ENCODE measurements around the gene SKIL. TPM values are rescaled to one million over a fixed set of nuclear protein-coding genes. Genes with fewer than 3 reads are reported as not detected.
A peak's percentile ranks its signal among the peaks of the same experiment; 100 is the strongest.

The SKIL gene
- total and polyA plus RNA-seq, 5 donors, result 9.6 to 59.5 (median 36.4) TPM

DNA sequence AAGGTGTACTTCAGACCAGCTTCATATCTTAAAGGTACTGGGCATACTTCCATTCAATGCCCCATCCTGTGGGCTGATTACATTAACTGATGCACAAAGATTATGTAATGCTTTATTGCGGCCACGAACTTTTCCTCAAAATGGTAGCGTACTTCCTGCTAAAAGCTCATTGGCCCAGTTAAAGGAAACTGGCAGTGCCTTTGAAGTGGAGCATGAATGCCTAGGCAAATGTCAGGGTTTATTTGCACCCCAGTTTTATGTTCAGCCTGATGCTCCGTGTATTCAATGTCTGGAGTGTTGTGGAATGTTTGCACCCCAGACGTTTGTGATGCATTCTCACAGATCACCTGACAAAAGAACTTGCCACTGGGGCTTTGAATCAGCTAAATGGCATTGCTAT lies 3.4 kb downstream of the SKIL start:
- DNase-seq (no peak), ATAC-seq (no peak)
- Histone ChIP-seq H3K9me3 (ENCODE audit: control insufficient read depth, low read length) (no peaks in the 10 kb centered on the region), H3K27ac (ENCODE audit: low read length) (no peak overlapping the region), H3K4me3 (ENCODE audit: low read length) (peak overlapping the region; percentile 36), H3K4me1 (ENCODE audit: control insufficient read depth, insufficient read depth, low read length) (peaks cover 8% of the 10 kb centered on the region), H3K27me3 (ENCODE audit: control insufficient read depth, insufficient read depth) (no peaks in the 10 kb centered on the region)
- 54% methylated on average over 5 of the region's 5 CpGs for WGBS
- intact Hi-C loops (cut with DNase I), result no loop called here

GRCh38 chr3:170361711-170362110 lies 4.2 kb downstream of the SKIL start:
- Histone ChIP-seq H3K9me3 (ENCODE audit: control insufficient read depth, low read length) (no peaks in the 10 kb centered on the region), H3K4me1 (ENCODE audit: control insufficient read depth, insufficient read depth, low read length) (peaks cover 8% of the 10 kb centered on the region), H3K27me3 (ENCODE audit: control insufficient read depth, insufficient read depth) (no peaks in the 10 kb centered on the region), H3K27ac (ENCODE audit: low read length) (no peak overlapping the region), H3K4me3 (ENCODE audit: low read length) (peak overlapping the region; percentile 36)
- WGBS, result 66% methylated on average over 6 of the region's 6 CpGs
- DNase-seq (no peak), ATAC-seq (no peak)
- intact Hi-C loops (cut with DNase I), result no loop called here

- intact Hi-C loops (cut with DNase I), result no loop called here
- H3K4me1 ChIP-seq (ENCODE audit: control insufficient read depth, insufficient read depth, low read length), result peaks cover 8% of the 10 kb centered on the region
- H3K4me3 ChIP-seq (ENCODE audit: low read length), result no peak overlapping the region
- no peaks in the 10 kb centered on the region for H3K27me3 ChIP-seq (ENCODE audit: control insufficient read depth, insufficient read depth)
- DNase-seq, result no peak
- H3K9me3 ChIP-seq (ENCODE audit: control insufficient read depth, low read length), result no peaks in the 10 kb centered on the region
- 87% methylated on average over 11 of the region's 11 CpGs for WGBS
- ATAC-seq, result no peak
- no peak overlapping the region for H3K27ac ChIP-seq (ENCODE audit: low read length)
Observed at GRCh38 chr3:170363471-170363994, 6.0 kb downstream of the SKIL start.

DNA sequence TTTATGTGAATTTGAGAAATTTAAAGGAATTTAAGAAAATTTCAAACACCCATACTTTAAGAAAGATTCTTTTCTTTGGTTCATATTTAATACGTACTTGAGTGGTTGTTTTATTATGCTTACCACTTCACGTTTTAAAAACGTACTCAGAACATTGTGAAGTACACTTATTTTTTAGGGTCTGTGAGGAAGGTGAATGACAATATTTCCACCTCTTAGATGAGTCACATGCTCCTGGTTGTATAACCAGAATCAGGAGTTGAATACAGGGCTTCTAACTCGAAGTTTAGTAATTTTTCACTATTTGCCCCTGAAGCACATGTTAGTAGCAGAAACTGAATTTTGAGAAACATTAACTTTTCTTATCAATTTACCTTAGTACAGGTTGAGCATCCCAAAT lies 7.5 kb downstream of the SKIL start:
- H3K27ac ChIP-seq (ENCODE audit: low read length), result no peak overlapping the region
- WGBS, result 80% methylated on average over 4 of the region's 4 CpGs
- no peak overlapping the region for H3K4me3 ChIP-seq (ENCODE audit: low read length)
- H3K4me1 ChIP-seq (ENCODE audit: control insufficient read depth, insufficient read depth, low read length), result peaks cover 8% of the 10 kb centered on the region
- DNase-seq (no peak), ATAC-seq (no peak)
- intact Hi-C loops (cut with DNase I), result no loop called here
- no peaks in the 10 kb centered on the region for H3K27me3 ChIP-seq (ENCODE audit: control insufficient read depth, insufficient read depth)
- no peaks in the 10 kb centered on the region for H3K9me3 ChIP-seq (ENCODE audit: control insufficient read depth, low read length)

DNA sequence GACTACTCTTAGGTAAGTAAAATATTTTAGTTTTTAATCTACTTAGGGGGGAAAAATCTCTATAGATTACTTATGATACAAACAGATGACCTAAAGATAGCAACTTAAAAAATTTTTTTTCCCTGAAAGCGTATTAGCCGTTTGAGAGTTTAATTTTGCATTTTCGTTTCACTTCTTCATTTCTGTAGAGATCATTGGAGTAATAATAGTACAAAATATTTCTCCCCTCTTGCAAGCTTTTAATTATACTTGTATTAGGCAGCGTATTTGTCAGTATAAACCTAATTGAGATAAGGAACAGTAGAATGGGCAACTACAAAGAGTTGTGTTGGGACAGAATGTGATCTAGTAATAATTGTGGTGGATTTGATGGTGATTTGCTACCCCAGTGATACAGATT lies 10.3 kb downstream of the SKIL start:
- WGBS, result 71% methylated on average over 4 of the region's 4 CpGs
- DNase-seq, result no peak
- no peak overlapping the region for H3K4me3 ChIP-seq (ENCODE audit: low read length)
- no peaks in the 10 kb centered on the region for H3K9me3 ChIP-seq (ENCODE audit: control insufficient read depth, low read length)
- no peak for ATAC-seq
- intact Hi-C loops (cut with DNase I), result no loop called here
- H3K27me3 ChIP-seq (ENCODE audit: control insufficient read depth, insufficient read depth), result no peaks in the 10 kb centered on the region
- no peak overlapping the region for H3K27ac ChIP-seq (ENCODE audit: low read length)
- peaks cover 3% of the 10 kb centered on the region for H3K4me1 ChIP-seq (ENCODE audit: control insufficient read depth, insufficient read depth, low read length)

DNA sequence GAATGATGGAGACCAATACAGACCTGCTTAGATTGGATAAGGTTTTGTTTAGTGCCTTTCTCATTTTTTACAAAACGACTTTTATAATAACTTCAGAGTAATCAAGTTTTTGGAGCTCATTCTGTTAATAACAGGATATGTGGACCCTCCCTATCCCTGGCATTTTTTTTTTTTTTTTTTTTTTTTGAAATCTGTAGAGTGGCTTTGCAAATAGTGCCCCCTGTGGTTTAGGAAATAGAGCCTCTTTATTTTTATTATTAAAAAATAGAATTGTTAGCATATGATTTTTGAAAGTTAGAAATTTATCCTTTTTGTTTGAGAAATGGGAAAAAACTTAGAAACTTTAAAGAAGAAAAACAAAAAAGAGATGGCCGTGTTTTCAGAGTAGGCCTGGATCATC lies 11.4 kb downstream of the SKIL start:
- WGBS, result 75% methylated on average over 2 of the region's 2 CpGs
- ATAC-seq (no peak), DNase-seq (no peak)
- intact Hi-C loops (cut with DNase I), result no loop called here
- Histone ChIP-seq H3K4me3 (ENCODE audit: low read length) (no peak overlapping the region), H3K9me3 (ENCODE audit: control insufficient read depth, low read length) (no peaks in the 10 kb centered on the region), H3K4me1 (ENCODE audit: control insufficient read depth, insufficient read depth, low read length) (no peaks in the 10 kb centered on the region), H3K27me3 (ENCODE audit: control insufficient read depth, insufficient read depth) (no peaks in the 10 kb centered on the region), H3K27ac (ENCODE audit: low read length) (no peak overlapping the region)

DNA sequence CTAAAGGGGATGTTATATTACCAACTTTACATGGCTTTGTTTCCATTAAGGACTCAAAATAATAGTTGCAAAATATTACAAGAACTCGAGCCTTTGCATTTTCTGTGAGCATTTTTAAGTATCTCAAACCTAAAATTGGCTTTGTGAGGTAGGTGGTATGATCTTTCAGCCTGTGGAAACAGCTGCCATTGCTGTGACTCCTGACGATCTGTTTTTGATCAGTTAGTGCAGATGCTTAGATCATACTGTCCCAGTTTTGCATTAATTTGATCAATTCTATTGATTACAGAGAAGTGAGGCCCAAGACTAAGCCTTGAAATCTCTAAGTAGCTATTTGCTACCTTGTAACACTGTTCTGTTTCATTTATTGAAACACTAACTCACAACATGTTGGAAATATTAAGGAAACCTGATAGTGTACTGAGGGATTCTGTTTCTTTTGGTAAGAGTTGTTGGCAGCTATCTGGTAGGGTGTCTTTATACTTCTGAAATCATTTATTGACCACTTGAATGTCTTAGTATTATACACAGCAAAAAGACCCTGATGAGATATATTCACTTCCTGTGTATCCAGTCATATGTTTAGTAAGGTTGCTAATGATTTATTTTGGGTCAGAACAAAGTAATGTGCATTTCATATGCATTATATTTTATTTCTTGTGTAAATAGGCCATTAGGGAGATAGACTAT lies 14.8 kb downstream of the SKIL start:
- H3K4me1 ChIP-seq (ENCODE audit: control insufficient read depth, insufficient read depth, low read length), result no peaks in the 10 kb centered on the region
- no peak overlapping the region for H3K27ac ChIP-seq (ENCODE audit: low read length)
- ATAC-seq, result no peak

GRCh38 chr3:170383567-170383966 lies 26.1 kb downstream of the SKIL start:
- ATAC-seq, result no peak

More for the DNA sequence above, 14.8 kb downstream of the SKIL start:
- Histone ChIP-seq H3K9me3 (ENCODE audit: control insufficient read depth, low read length) (no peaks in the 10 kb centered on the region), H3K27me3 (ENCODE audit: control insufficient read depth, insufficient read depth) (no peaks in the 10 kb centered on the region), H3K4me3 (ENCODE audit: low read length) (no peak overlapping the region)
- 48% methylated on average over 2 of the region's 2 CpGs for WGBS
- DNase-seq, result no peak
- intact Hi-C loops (cut with DNase I), result no loop called here

DNA sequence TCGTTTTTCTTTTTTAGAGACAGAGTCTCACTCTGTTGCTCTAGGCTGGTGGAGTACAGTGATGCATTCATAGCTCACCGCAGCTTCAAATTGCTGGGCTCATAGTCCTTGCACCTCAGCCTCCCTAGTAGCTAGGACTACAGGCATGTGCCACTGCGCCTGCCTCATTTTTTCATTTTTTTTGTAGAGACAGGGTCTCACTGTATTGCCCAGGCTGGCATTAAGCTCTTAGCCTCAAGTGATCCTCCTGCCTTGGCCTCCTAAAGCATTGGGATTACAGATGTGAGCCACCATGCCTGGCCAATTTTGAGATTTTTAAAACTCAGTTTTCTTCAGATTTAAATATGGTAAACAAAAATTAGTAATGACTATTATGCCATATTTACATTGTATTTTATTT lies 29.0 kb downstream of the SKIL start:
- DNase-seq (no peak), ATAC-seq (peak in 1 of 2 donors; percentile 18)
- no peak overlapping the region for H3K27ac ChIP-seq (ENCODE audit: low read length)
- no peaks in the 10 kb centered on the region for H3K4me1 ChIP-seq (ENCODE audit: control insufficient read depth, insufficient read depth, low read length)
- H3K27me3 ChIP-seq (ENCODE audit: control insufficient read depth, insufficient read depth), result no peaks in the 10 kb centered on the region
- H3K4me3 ChIP-seq (ENCODE audit: low read length), result no peak overlapping the region
- 96% methylated on average over 3 of the region's 3 CpGs for WGBS
- intact Hi-C loops (cut with DNase I), result no loop called here
- no peaks in the 10 kb centered on the region for H3K9me3 ChIP-seq (ENCODE audit: control insufficient read depth, low read length)

More at GRCh38 chr3:170383567-170383966, 26.1 kb downstream of the SKIL start:
- Histone ChIP-seq H3K27me3 (ENCODE audit: control insufficient read depth, insufficient read depth) (no peaks in the 10 kb centered on the region), H3K27ac (ENCODE audit: low read length) (no peak overlapping the region), H3K9me3 (ENCODE audit: control insufficient read depth, low read length) (no peaks in the 10 kb centered on the region), H3K4me3 (ENCODE audit: low read length) (no peak overlapping the region), H3K4me1 (ENCODE audit: control insufficient read depth, insufficient read depth, low read length) (no peaks in the 10 kb centered on the region)
- intact Hi-C loops (cut with DNase I), result no loop called here
- WGBS, result 81% methylated on average over 1 of the region's 1 CpG
- DNase-seq, result no peak

DNA sequence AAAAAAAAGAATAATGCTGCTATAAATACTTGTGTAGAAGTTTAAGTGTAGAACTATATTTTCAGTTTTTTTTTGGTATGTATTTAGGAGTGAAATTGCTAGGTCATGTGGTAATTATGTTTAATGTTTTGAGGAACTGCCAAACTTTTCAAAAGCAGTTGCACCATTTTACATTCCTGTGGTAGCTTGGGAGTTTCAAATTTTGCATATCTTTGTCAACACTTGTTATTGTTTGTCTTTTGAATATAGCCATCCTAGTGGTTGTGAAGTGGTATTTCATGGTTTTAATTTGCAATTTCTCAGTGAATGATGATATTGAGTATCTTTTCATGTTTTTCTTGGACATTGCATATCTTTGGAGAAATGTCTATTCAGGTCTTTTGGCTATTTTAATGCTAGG lies 30.4 kb downstream of the SKIL start:
- no peak for DNase-seq
- H3K27ac ChIP-seq (ENCODE audit: low read length), result no peak overlapping the region
- H3K9me3 ChIP-seq (ENCODE audit: control insufficient read depth, low read length), result no peaks in the 10 kb centered on the region
- ATAC-seq, result no peak
- H3K27me3 ChIP-seq (ENCODE audit: control insufficient read depth, insufficient read depth), result no peaks in the 10 kb centered on the region
- no peak overlapping the region for H3K4me3 ChIP-seq (ENCODE audit: low read length)
- H3K4me1 ChIP-seq (ENCODE audit: control insufficient read depth, insufficient read depth, low read length), result no peaks in the 10 kb centered on the region
- intact Hi-C loops (cut with DNase I), result no loop called here

- 88% methylated on average over 4 of the region's 4 CpGs for WGBS
- no peaks in the 10 kb centered on the region for H3K27me3 ChIP-seq (ENCODE audit: control insufficient read depth, insufficient read depth)
- H3K27ac ChIP-seq (ENCODE audit: low read length), result no peak overlapping the region
- H3K4me3 ChIP-seq (ENCODE audit: low read length), result no peak overlapping the region
- H3K4me1 ChIP-seq (ENCODE audit: control insufficient read depth, insufficient read depth, low read length), result no peaks in the 10 kb centered on the region
- no peaks in the 10 kb centered on the region for H3K9me3 ChIP-seq (ENCODE audit: control insufficient read depth, low read length)
- intact Hi-C loops (cut with DNase I), result no loop called here
- ATAC-seq (no peak), DNase-seq (no peak)
Observed at GRCh38 chr3:170391108-170391507, 33.6 kb downstream of the SKIL start.

- ATAC-seq (no peak), DNase-seq (no peak)
- intact Hi-C loops (cut with DNase I), result no loop called here
- 89% methylated on average over 6 of the region's 6 CpGs for WGBS
- Histone ChIP-seq H3K27ac (ENCODE audit: low read length) (no peak overlapping the region), H3K9me3 (ENCODE audit: control insufficient read depth, low read length) (no peaks in the 10 kb centered on the region), H3K27me3 (ENCODE audit: control insufficient read depth, insufficient read depth) (no peaks in the 10 kb centered on the region), H3K4me1 (ENCODE audit: control insufficient read depth, insufficient read depth, low read length) (no peaks in the 10 kb centered on the region), H3K4me3 (ENCODE audit: low read length) (no peak overlapping the region)
Observed at GRCh38 chr3:170397685-170398084, 40.2 kb downstream of the SKIL start.

All from right cardiac atrium (tissue), 5 donors.